ENCODE results near the gene PUM2.

PUM2 gene

DNA sequence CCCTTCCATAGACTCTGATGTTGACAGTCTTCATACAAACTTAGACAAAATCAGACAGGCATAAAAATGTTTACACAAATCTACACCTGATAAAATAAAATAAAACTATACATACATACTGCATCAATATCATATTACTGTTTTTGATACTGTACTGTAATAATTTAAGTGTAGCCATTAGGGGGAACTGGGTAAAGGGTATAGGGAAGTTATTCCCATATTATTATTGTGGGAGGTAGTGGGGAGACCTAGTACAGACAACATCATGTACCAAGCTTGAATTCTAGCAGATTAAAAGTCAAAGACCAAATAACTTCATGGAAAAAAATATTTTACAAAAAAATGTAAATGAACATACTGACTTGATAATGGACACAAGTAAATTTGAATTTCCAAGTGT is 43.3 kb downstream of the PUM2 start:
- peaks cover 80% of the 10 kb centered on the region for H3K36me3 ChIP-seq (ENCODE audit: low read length)
- H3K9me3 ChIP-seq (ENCODE audit: insufficient read depth, low read length): no peaks in the 10 kb centered on the region

DNA sequence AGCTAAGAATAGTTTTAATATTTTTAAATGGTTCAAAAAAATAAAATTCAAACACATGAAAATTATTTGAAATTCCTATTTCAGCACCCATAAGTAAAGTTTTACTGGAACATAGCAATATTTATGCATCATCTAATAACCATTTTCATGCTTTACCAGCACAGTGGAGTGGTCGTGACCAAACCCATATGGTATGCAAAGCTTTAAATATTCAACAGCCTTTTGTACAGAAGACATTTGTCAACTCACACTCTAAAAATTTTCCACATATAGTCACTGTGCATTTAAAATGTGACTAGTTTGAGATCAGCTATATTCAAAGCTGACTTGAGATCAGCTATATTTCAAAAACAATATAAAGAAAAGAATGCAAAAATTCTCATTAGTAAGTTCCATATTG is 46.2 kb downstream of the PUM2 start:
- Histone ChIP-seq H4K20me1 (ENCODE audit: low read depth, low read length) (peaks cover 47% of the 10 kb centered on the region), H3K27me3 (ENCODE audit: low read length) (no peaks in the 10 kb centered on the region), H3K9me2 (replicated peaks; ENCODE audit: insufficient read depth, low read length) (no peaks in the 10 kb centered on the region), H3F3A (ENCODE audit: insufficient read depth) (peaks cover 12% of the 10 kb centered on the region; the same call in 1 of the 2 replicates), H3K9ac (ENCODE audit: low read length) (no peak overlapping the region), H3K36me3 (ENCODE audit: low read length) (peaks cover 66% of the 10 kb centered on the region), H3K9me3 (ENCODE audit: insufficient read depth, low read length) (no peaks in the 10 kb centered on the region), H2AFZ (ENCODE audit: low read depth, low read length, severe bottlenecking) (no peak overlapping the region), H3K4me3 (ENCODE audit: insufficient read depth, low read length, poor library complexity, severe bottlenecking) (no peak overlapping the region), H3K4me2 (ENCODE audit: low read depth, low read length, poor library complexity, severe bottlenecking) (no peak overlapping the region), H3K79me2 (ENCODE audit: insufficient read depth, low read length) (peaks cover 88% of the 10 kb centered on the region), H3K27ac (ENCODE audit: low read depth, low read length) (no peak overlapping the region)
- TF ChIP-seq EZH2phosphoT487 (conservative IDR thresholded peaks at IDR 0.05; ENCODE audit: low read length): no peak
- TF ChIP-seq, protein P1, sequence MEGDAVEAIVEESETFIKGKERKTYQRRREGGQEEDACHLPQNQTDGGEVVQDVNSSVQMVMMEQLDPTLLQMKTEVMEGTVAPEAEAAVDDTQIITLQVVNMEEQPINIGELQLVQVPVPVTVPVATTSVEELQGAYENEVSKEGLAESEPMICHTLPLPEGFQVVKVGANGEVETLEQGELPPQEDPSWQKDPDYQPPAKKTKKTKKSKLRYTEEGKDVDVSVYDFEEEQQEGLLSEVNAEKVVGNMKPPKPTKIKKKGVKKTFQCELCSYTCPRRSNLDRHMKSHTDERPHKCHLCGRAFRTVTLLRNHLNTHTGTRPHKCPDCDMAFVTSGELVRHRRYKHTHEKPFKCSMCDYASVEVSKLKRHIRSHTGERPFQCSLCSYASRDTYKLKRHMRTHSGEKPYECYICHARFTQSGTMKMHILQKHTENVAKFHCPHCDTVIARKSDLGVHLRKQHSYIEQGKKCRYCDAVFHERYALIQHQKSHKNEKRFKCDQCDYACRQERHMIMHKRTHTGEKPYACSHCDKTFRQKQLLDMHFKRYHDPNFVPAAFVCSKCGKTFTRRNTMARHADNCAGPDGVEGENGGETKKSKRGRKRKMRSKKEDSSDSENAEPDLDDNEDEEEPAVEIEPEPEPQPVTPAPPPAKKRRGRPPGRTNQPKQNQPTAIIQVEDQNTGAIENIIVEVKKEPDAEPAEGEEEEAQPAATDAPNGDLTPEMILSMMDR (IDR thresholded peaks at IDR 0.05; ENCODE audit: insufficient read depth, low read length, poor library complexity, severe bottlenecking): no peak

More for the DNA sequence above, 43.3 kb downstream of the PUM2 start:
- H3K9ac ChIP-seq (ENCODE audit: low read length): no peak overlapping the region
- no peak overlapping the region for H3K4me3 ChIP-seq (ENCODE audit: insufficient read depth, low read length, poor library complexity, severe bottlenecking)
- H3F3A ChIP-seq (ENCODE audit: insufficient read depth): peaks cover 9% of the 10 kb centered on the region; the same call in 1 of the 2 replicates
- no peaks in the 10 kb centered on the region for H3K27me3 ChIP-seq (ENCODE audit: low read length)
- no peak for TF ChIP-seq EZH2phosphoT487 (conservative IDR thresholded peaks at IDR 0.05; ENCODE audit: low read length)
- TF ChIP-seq, protein P1 (IDR thresholded peaks at IDR 0.05; ENCODE audit: insufficient read depth, low read length, poor library complexity, severe bottlenecking): no peak
- no peaks in the 10 kb centered on the region for H3K9me2 ChIP-seq (replicated peaks; ENCODE audit: insufficient read depth, low read length)
- no peak overlapping the region for H3K27ac ChIP-seq (ENCODE audit: low read depth, low read length)
- no peak overlapping the region for H3K4me2 ChIP-seq (ENCODE audit: low read depth, low read length, poor library complexity, severe bottlenecking)
- H4K20me1 ChIP-seq (ENCODE audit: low read depth, low read length): peaks cover 53% of the 10 kb centered on the region
- H2AFZ ChIP-seq (ENCODE audit: low read depth, low read length, severe bottlenecking): no peak overlapping the region
- H3K79me2 ChIP-seq (ENCODE audit: insufficient read depth, low read length): peaks cover 85% of the 10 kb centered on the region

DNA sequence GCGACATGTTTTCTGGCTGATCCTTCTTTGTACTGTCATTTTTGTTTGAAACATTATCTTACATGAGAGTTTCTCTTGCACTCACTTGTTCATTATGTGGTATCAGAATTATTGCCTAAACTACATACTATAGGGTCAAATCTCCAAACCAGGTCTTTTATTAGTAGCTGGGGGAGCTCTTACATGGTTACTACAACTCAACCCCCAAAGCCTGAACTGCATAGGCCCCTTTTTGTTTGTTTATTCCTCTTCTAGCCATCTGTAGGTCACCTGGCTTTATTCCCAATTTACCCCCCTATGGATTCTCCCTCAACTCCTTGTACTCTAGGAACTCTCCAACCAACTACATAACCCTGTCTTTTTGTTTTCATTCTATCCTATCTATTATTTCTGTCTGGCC is 46.7 kb downstream of the PUM2 start:
- H3K4me2 ChIP-seq (ENCODE audit: low read depth, low read length, poor library complexity, severe bottlenecking): no peak overlapping the region
- TF ChIP-seq EZH2phosphoT487 (conservative IDR thresholded peaks at IDR 0.05; ENCODE audit: low read length): no peak
- TF ChIP-seq, protein P1 (IDR thresholded peaks at IDR 0.05; ENCODE audit: insufficient read depth, low read length, poor library complexity, severe bottlenecking): no peak
- H3K9ac ChIP-seq (ENCODE audit: low read length): no peak overlapping the region
- no peak overlapping the region for H2AFZ ChIP-seq (ENCODE audit: low read depth, low read length, severe bottlenecking)
- H3K27ac ChIP-seq (ENCODE audit: low read depth, low read length): no peak overlapping the region
- no peak overlapping the region for H3K4me3 ChIP-seq (ENCODE audit: insufficient read depth, low read length, poor library complexity, severe bottlenecking)
- H3K9me2 ChIP-seq (replicated peaks; ENCODE audit: insufficient read depth, low read length): no peaks in the 10 kb centered on the region
- H3F3A ChIP-seq (ENCODE audit: insufficient read depth): peaks cover 12% of the 10 kb centered on the region; the same call in 1 of the 2 replicates
- H3K79me2 ChIP-seq (ENCODE audit: insufficient read depth, low read length): peaks cover 88% of the 10 kb centered on the region
- peaks cover 62% of the 10 kb centered on the region for H3K36me3 ChIP-seq (ENCODE audit: low read length)
- no peaks in the 10 kb centered on the region for H3K9me3 ChIP-seq (ENCODE audit: insufficient read depth, low read length)
- peaks cover 43% of the 10 kb centered on the region for H4K20me1 ChIP-seq (ENCODE audit: low read depth, low read length)
- no peaks in the 10 kb centered on the region for H3K27me3 ChIP-seq (ENCODE audit: low read length)
